HUES48 (cell line): Measurements from ENCODE around the gene ITGA11.

Experiments
- H3K27ac ChIP-seq: one replicate; pipeline ENCODE4 v1.7.0; 2013; ENCODE audit warnings: low read depth, low read length, inconsistent platforms
- H3K27me3 ChIP-seq: 2 replicates; pipeline ENCODE4 v1.6.1; 2013; ENCODE audit warnings: mild to moderate bottlenecking, low read length; ENCODE audit not compliant: control insufficient read depth, insufficient read depth
- H3K36me3 ChIP-seq: 2 replicates; pipeline ENCODE4 v1.6.1; 2013; ENCODE audit warnings: low read length; ENCODE audit not compliant: control insufficient read depth, insufficient read depth
- H3K4me1 ChIP-seq: 2 replicates; pipeline ENCODE4 v1.6.1; 2013; ENCODE audit warnings: mild to moderate bottlenecking, low read length; ENCODE audit not compliant: control insufficient read depth, insufficient read depth
- H3K4me3 ChIP-seq: 2 replicates; pipeline ENCODE4 v1.5.1; 2013; ENCODE audit warnings: mild to moderate bottlenecking, low read depth, low read length
- H3K9ac ChIP-seq: 2 replicates; pipeline ENCODE4 v1.6.1; 2013; ENCODE audit warnings: mild to moderate bottlenecking, low read depth, low read length, moderate library complexity
- H3K9me3 ChIP-seq: 2 replicates; pipeline ENCODE4 v1.6.1; 2013; ENCODE audit warnings: low read length; ENCODE audit not compliant: control insufficient read depth, insufficient read depth

ITGA11 gene

GRCh38 chr15:68346979-68347378, 85.0 kb downstream of the ITGA11 start:
- H3K27ac ChIP-seq, result no peak overlapping the region
- H3K27me3 ChIP-seq, result no peaks in the 10 kb centered on the region
- no peaks in the 10 kb centered on the region for H3K4me1 ChIP-seq

GRCh38 chr15:68345481-68345880, 86.5 kb downstream of the ITGA11 start:
- Histone ChIP-seq H3K9me3 (no peaks in the 10 kb centered on the region), H3K9ac (no peak overlapping the region), H3K36me3 (no peaks in the 10 kb centered on the region), H3K27me3 (no peaks in the 10 kb centered on the region), H3K27ac (no peak overlapping the region), H3K4me3 (no peak overlapping the region), H3K4me1 (no peaks in the 10 kb centered on the region)

More at GRCh38 chr15:68346979-68347378, 85.0 kb downstream of the ITGA11 start:
- Histone ChIP-seq H3K9me3 (no peaks in the 10 kb centered on the region), H3K4me3 (no peak overlapping the region), H3K36me3 (no peaks in the 10 kb centered on the region), H3K9ac (no peak overlapping the region)

DNA sequence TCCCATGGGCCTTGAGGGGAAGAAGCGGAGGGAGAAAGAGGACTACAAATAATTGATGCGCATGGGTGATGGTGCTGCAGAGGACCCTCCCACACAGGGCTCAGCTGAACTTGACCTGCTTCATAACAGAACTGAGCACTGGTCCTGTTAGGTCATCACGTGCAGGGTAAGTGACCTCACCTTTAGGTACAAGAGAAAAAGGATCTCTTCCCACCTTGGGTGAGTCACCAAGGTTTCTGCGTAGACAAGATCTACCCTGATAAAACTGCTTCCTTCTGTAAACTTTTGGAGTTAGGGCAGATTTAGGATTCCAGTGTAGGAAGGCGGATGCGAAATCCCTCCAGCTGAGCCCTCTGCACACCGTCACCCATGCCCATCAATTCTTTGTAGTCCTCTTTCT, 87.4 kb downstream of the ITGA11 start:
- no peaks in the 10 kb centered on the region for H3K9me3 ChIP-seq
- H3K27me3 ChIP-seq, result no peaks in the 10 kb centered on the region
- no peak overlapping the region for H3K27ac ChIP-seq
- no peaks in the 10 kb centered on the region for H3K36me3 ChIP-seq
- no peaks in the 10 kb centered on the region for H3K4me1 ChIP-seq
- no peak overlapping the region for H3K4me3 ChIP-seq
- no peak overlapping the region for H3K9ac ChIP-seq

DNA sequence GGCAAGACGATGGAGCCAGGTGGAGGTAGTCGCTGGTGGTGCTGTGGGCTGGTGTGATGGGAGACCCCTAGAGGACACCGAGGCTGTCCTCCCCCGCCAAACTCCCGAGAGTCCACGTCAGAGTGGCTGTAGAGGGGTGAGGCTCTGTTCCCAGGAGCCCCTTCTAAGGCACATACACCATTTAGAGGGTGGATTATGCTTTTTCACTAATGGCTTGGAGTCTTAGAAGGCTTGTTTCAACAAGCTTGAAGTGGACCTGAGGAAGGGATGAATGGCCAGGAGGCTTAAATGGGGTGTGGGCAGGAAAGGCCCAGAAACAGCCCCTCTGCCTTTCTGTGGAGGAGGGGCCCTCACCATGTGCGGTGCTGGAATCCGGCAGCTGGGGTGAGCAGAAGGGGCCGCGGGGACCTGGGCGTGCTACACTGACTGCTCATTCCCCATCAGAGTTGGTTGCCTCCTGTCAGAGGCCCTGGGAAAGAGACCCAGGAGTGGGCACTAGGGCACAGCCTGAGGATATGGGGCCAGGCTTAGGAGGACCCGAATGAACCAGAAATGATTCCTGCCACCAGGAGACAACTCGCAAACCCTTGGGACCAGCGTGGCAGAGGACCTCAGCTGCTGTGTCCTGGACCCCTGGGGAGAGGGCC, 88.3 kb downstream of the ITGA11 start:
- Histone ChIP-seq H3K27me3 (no peaks in the 10 kb centered on the region), H3K9me3 (no peaks in the 10 kb centered on the region), H3K4me1 (no peaks in the 10 kb centered on the region), H3K36me3 (no peaks in the 10 kb centered on the region), H3K9ac (no peak overlapping the region), H3K4me3 (no peak overlapping the region), H3K27ac (no peak overlapping the region)

DNA sequence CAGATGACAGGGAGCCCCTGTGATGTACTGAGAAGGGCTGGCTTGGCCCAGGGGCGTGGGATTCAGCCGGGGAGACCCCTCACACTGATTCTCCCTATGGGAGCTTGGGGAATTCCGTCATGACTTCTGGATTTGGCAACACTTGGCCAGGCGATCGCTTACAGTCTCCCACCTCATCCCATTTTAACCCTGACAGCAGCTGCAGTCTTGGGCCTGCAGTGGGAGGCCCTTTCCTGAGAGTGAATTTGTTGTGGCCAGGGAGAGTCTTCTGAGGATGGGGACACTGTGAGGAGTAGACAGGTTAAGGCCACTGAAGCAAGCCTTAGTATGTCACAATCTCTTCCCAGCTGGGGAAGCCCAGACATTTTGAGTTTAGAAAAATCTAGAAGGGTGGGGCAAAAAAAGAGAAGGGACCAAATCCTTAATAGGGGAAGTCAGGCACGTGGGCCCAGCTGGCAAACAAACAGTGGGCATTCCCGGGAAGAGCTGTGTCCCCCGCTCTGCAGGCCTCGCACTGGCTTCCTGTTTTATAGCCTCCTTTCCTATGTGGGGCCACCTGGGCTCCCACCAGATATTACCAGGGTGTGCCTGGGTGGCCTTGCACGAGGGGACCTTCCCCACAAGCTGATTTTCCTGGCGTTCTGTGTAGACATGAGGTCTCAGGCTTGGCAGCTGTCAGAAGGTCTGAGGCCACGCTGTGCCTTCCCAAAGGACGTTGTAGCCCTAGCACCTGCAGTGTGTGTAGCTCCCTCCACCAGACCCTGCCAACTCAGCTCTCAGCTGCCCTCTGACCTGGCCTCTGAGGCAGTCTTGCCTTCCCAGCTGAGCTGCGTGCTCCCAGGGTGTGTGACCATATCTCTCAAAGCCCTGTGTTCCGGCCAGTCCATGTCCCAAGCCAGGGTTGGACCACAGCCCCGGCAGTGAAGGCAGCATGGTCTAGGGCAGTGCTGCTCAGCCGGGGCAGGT, 89.9 kb downstream of the ITGA11 start:
- Histone ChIP-seq H3K9me3 (no peaks in the 10 kb centered on the region), H3K27ac (no peak overlapping the region), H3K4me1 (no peaks in the 10 kb centered on the region), H3K27me3 (no peaks in the 10 kb centered on the region), H3K9ac (no peak overlapping the region), H3K4me3 (no peak overlapping the region), H3K36me3 (no peaks in the 10 kb centered on the region)

DNA sequence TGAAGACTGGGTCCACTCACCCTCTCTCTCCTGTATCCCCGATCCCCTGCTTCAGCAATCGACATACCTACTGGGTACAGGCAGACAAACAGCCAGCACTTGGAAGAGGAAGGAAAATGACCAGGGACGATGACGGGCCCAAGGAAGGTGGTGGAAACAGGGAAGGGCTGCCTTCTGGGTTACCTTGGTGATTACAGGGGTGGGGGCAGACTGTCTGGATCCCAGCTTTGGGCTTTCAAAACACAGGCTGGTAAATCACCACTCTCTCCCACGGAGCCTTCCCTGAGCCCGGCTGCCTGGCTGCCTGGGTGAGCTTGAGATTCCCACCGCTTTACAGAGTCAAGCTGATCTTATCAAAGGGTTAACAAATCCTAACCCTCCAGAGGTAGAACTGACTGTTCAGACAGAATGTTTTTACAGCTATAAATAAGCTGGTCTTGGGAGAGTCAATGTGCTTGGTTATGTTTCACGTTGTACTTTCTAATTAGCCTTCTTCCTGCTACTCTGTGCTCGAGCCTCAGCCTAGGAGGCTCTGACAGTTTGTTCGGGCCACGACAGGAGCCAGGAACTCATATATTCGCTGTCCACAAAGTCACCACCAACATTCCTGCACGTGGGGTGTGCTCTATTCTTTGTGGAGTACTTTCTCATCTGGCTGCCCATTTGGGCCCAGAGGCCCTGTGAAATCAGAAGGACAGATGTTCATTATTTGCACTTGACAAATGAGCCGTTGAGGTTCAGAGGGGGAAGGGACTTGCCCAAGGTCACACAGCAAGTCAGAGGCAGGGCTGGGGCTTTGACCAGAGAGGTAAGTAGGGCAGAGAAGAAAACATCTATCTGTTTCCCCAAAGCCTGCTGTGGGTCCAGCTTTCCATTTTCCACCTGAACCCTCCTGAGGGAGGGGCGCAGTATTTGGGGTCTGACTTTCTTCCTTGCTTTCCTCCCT, 91.0 kb downstream of the ITGA11 start:
- no peak overlapping the region for H3K9ac ChIP-seq

DNA sequence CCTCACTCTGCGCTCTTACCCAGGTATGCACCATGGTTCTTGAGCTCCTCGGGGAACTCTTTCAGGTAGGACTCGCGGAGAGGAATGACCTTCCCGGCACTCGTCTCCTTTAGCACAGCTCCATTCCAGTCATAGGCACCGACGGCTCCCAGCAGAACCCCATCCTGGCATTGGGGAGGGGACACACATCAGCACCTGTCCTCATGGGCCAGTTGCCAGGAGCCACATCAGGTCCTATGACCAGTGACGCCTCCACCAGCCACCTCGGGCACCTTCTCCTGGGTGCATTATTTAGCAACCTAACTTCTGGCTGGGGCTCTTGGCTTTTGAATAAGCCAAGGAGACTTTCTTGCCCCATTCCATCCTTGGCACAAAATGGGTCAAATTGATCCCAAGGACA, 92.5 kb downstream of the ITGA11 start:
- Histone ChIP-seq H3K4me3 (no peak overlapping the region), H3K9ac (no peak overlapping the region), H3K27ac (no peak overlapping the region), H3K9me3 (no peaks in the 10 kb centered on the region), H3K36me3 (no peaks in the 10 kb centered on the region), H3K27me3 (no peaks in the 10 kb centered on the region), H3K4me1 (no peaks in the 10 kb centered on the region)

More for the DNA sequence above, 91.0 kb downstream of the ITGA11 start:
- H3K9me3 ChIP-seq, result no peaks in the 10 kb centered on the region
- no peak overlapping the region for H3K27ac ChIP-seq
- no peaks in the 10 kb centered on the region for H3K27me3 ChIP-seq
- no peak overlapping the region for H3K4me3 ChIP-seq
- no peaks in the 10 kb centered on the region for H3K36me3 ChIP-seq
- H3K4me1 ChIP-seq, result no peaks in the 10 kb centered on the region

DNA sequence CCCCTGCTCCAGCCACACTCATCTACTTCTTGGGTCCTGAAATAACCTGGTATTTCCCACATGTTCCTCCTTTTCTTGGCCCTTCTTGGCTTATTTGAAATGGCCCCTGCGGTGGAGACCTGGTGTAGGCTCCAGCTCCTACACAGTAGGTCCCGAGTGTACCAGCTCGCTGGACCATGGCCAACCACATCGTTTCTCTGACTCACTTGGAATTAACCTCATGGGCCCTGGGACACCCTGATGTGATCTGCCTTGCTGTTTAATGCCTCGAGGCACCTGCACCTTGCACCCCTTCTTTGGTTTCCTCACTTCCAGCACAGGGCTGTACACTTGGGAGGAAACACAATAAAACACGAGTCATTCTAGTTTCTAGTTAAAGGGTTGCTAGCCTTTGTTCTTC, 94.1 kb downstream of the ITGA11 start:
- Histone ChIP-seq H3K36me3 (no peaks in the 10 kb centered on the region), H3K4me1 (no peaks in the 10 kb centered on the region), H3K27me3 (no peaks in the 10 kb centered on the region), H3K4me3 (no peak overlapping the region), H3K9me3 (no peaks in the 10 kb centered on the region), H3K27ac (no peak overlapping the region), H3K9ac (no peak overlapping the region)

GRCh38 chr15:68336516-68336915, 95.4 kb downstream of the ITGA11 start:
- Histone ChIP-seq H3K9ac (no peak overlapping the region), H3K36me3 (no peaks in the 10 kb centered on the region), H3K27ac (no peak overlapping the region), H3K4me3 (no peak overlapping the region), H3K27me3 (no peaks in the 10 kb centered on the region), H3K9me3 (no peaks in the 10 kb centered on the region), H3K4me1 (0 out of 2 replicates have a peak, but pooled peaks cover under 1% of the 10 kb centered on the region)

GRCh38 chr15:68335655-68336054, 96.3 kb downstream of the ITGA11 start:
- no peak overlapping the region for H3K4me3 ChIP-seq
- H3K9ac ChIP-seq, result no peak overlapping the region
- H3K9me3 ChIP-seq, result no peaks in the 10 kb centered on the region
- no peaks in the 10 kb centered on the region for H3K27me3 ChIP-seq
- H3K27ac ChIP-seq, result no peak overlapping the region
- no peaks in the 10 kb centered on the region for H3K36me3 ChIP-seq
- peaks cover 10% of the 10 kb centered on the region for H3K4me1 ChIP-seq
